Activated T-helper 1 cell treated with anti-CD3 and anti-CD28 coated beads, Interleukin-12 subunit alpha, Interleukin-12 subunit beta, Interleukin-2, Interleukin-4 antibody, amounts not matched to agents 30 ng/mL and 10 ng/mL and 1 ng/mL, durations not matched to agents 14 hours and 24 hours and 36 hours (primary cell): ENCODE data around the gene ATP6V1G1. TPM values are rescaled to one million over a fixed set of nuclear protein-coding genes. Genes with fewer than 3 reads are reported as not detected.
"Not testable (repeated sequence)": the region's sequence is repeated elsewhere in the genome, so short reads cannot be mapped to it uniquely, and the experiment has no call there.

Experiments used
- DNase-seq: peaks from one replicate; pipeline ENCODE4 v3.0.0; 2021; ENCODE audit warnings: low spot score
- H3K27ac Mint-ChIP-seq: one replicate; pipeline ENCODE4 v1.8.0; 2021; ENCODE audit warnings: mild to moderate bottlenecking, mixed read lengths
- H3K27me3 Mint-ChIP-seq: one replicate; pipeline ENCODE4 v1.8.0; 2022; ENCODE audit warnings: mild to moderate bottlenecking, moderate library complexity, mixed read lengths; ENCODE audit not compliant: insufficient read depth
- H3K36me3 Mint-ChIP-seq: one replicate; pipeline ENCODE4 v1.8.0; 2021; ENCODE audit warnings: low read depth, mixed read lengths
- H3K4me1 Mint-ChIP-seq: one replicate; pipeline ENCODE4 v1.8.0; 2021; ENCODE audit warnings: low read depth, mixed read lengths
- H3K4me3 Mint-ChIP-seq: one replicate; pipeline ENCODE4 v1.8.0; 2021; ENCODE audit warnings: mild to moderate bottlenecking, moderate library complexity, mixed read lengths
- H3K9me3 Mint-ChIP-seq: one replicate; pipeline ENCODE4 v1.8.0; 2021; ENCODE audit warnings: mixed read lengths
- intact Hi-C: fragments of 100-400 bp; cut with micrococcal nuclease; formaldehyde crosslinking; loops from one replicate; pipeline ENCODE4 v1.15.1; 2024
- total RNA-seq: library from RNA; stranded (reverse); gene quantifications from 2 replicates; pipeline ENCODE4 v1.2.3, GENCODE V29; 2022

Gene ATP6V1G1
- total RNA-seq, 1 donor from 2014 or later = 57.2 TPM

GRCh38 chr9:114559830-114560513, 27.6 kb upstream of the ATP6V1G1 start:
- no peak overlapping the region for H3K4me3 Mint-ChIP-seq
- no peaks in the 10 kb centered on the region for H3K9me3 Mint-ChIP-seq
- H3K27me3 Mint-ChIP-seq = peaks cover 9% of the 10 kb centered on the region
- H3K4me1 Mint-ChIP-seq = no peaks in the 10 kb centered on the region
- no peak overlapping the region for H3K27ac Mint-ChIP-seq
- DNase-seq = no peak
- no peaks in the 10 kb centered on the region for H3K36me3 Mint-ChIP-seq
- intact Hi-C loops = no loop called here

- intact Hi-C loops = no loop called here
- Mint-ChIP-seq H3K4me3 (no peak overlapping the region), H3K27me3 (peaks cover 12% of the 10 kb centered on the region), H3K27ac (no peak overlapping the region), H3K9me3 (no peaks in the 10 kb centered on the region), H3K4me1 (no peaks in the 10 kb centered on the region), H3K36me3 (no peaks in the 10 kb centered on the region)
- no peak for DNase-seq
These were observed 26.6 kb upstream of the ATP6V1G1 start for GRCh38 chr9:114560956-114561355.

- H3K27me3 Mint-ChIP-seq = peaks cover 14% of the 10 kb centered on the region
- no peaks in the 10 kb centered on the region for H3K9me3 Mint-ChIP-seq
- H3K4me1 Mint-ChIP-seq = no peaks in the 10 kb centered on the region
- no peaks in the 10 kb centered on the region for H3K36me3 Mint-ChIP-seq
- intact Hi-C loops = no loop called here
- H3K27ac Mint-ChIP-seq = no peak overlapping the region
- H3K4me3 Mint-ChIP-seq = no peak overlapping the region
- no peak for DNase-seq
These were observed 25.8 kb upstream of the ATP6V1G1 start for GRCh38 chr9:114561771-114562170.

- Mint-ChIP-seq H3K36me3 (no peaks in the 10 kb centered on the region), H3K27me3 (peaks cover 14% of the 10 kb centered on the region), H3K27ac (no peak overlapping the region), H3K4me1 (no peaks in the 10 kb centered on the region), H3K9me3 (no peaks in the 10 kb centered on the region), H3K4me3 (no peak overlapping the region)
- no peak for DNase-seq
- intact Hi-C loops = no loop called here
These were observed 22.4 kb upstream of the ATP6V1G1 start for GRCh38 chr9:114565204-114565603.

- no peak for DNase-seq
- Mint-ChIP-seq H3K27ac (no peak overlapping the region), H3K4me1 (no peaks in the 10 kb centered on the region), H3K27me3 (peaks cover 16% of the 10 kb centered on the region), H3K36me3 (no peaks in the 10 kb centered on the region), H3K9me3 (no peaks in the 10 kb centered on the region), H3K4me3 (no peak overlapping the region)
- intact Hi-C loops = no loop called here
These were observed 16.8 kb upstream of the ATP6V1G1 start for GRCh38 chr9:114570742-114571141.

- no peaks in the 10 kb centered on the region for H3K4me1 Mint-ChIP-seq
- H3K27me3 Mint-ChIP-seq = peaks cover 16% of the 10 kb centered on the region
- no peak for DNase-seq
- H3K27ac Mint-ChIP-seq = no peak overlapping the region
- H3K4me3 Mint-ChIP-seq = no peak overlapping the region
- no peaks in the 10 kb centered on the region for H3K9me3 Mint-ChIP-seq
- no peaks in the 10 kb centered on the region for H3K36me3 Mint-ChIP-seq
- intact Hi-C loops = no loop called here
These were observed 16.2 kb upstream of the ATP6V1G1 start for GRCh38 chr9:114571391-114571790.

- Mint-ChIP-seq H3K36me3 (no peaks in the 10 kb centered on the region), H3K27me3 (peaks cover 17% of the 10 kb centered on the region), H3K27ac (no peak overlapping the region), H3K4me1 (no peaks in the 10 kb centered on the region), H3K9me3 (no peaks in the 10 kb centered on the region), H3K4me3 (no peak overlapping the region)
- DNase-seq = no peak
- intact Hi-C loops = no loop called here
These were observed 15.4 kb upstream of the ATP6V1G1 start for GRCh38 chr9:114572199-114572598.

GRCh38 chr9:114574438-114574837, 13.1 kb upstream of the ATP6V1G1 start:
- no peak overlapping the region for H3K4me3 Mint-ChIP-seq
- H3K27me3 Mint-ChIP-seq = peaks cover 19% of the 10 kb centered on the region
- no peak overlapping the region for H3K27ac Mint-ChIP-seq
- no peaks in the 10 kb centered on the region for H3K36me3 Mint-ChIP-seq
- H3K4me1 Mint-ChIP-seq = no peaks in the 10 kb centered on the region
- H3K9me3 Mint-ChIP-seq = no peaks in the 10 kb centered on the region
- no peak for DNase-seq
- intact Hi-C loops = no loop called here

- H3K27ac Mint-ChIP-seq, H3K4me1 Mint-ChIP-seq, H3K36me3 Mint-ChIP-seq, DNase-seq, H3K4me3 Mint-ChIP-seq, intact Hi-C loops, H3K9me3 Mint-ChIP-seq: not testable (repeated sequence)
- peaks cover 16% of the 10 kb centered on the region for H3K27me3 Mint-ChIP-seq
These were observed 10.8 kb upstream of the ATP6V1G1 start for GRCh38 chr9:114576779-114577178.

- H3K4me3 Mint-ChIP-seq, H3K36me3 Mint-ChIP-seq, H3K9me3 Mint-ChIP-seq, DNase-seq, H3K27ac Mint-ChIP-seq, H3K4me1 Mint-ChIP-seq, intact Hi-C loops: not testable (repeated sequence)
- H3K27me3 Mint-ChIP-seq = peaks cover 12% of the 10 kb centered on the region
These were observed 9.4 kb upstream of the ATP6V1G1 start for GRCh38 chr9:114578134-114578533.

GRCh38 chr9:114580609-114581193, 6.9 kb upstream of the ATP6V1G1 start:
- DNase-seq = no peak
- no peaks in the 10 kb centered on the region for H3K36me3 Mint-ChIP-seq
- H3K27ac Mint-ChIP-seq = no peak overlapping the region
- H3K4me1 Mint-ChIP-seq = no peaks in the 10 kb centered on the region
- no peak overlapping the region for H3K4me3 Mint-ChIP-seq
- intact Hi-C loops = no loop called here
- H3K27me3 Mint-ChIP-seq = peaks cover 7% of the 10 kb centered on the region
- H3K9me3 Mint-ChIP-seq = no peaks in the 10 kb centered on the region

- Mint-ChIP-seq H3K9me3 (no peaks in the 10 kb centered on the region), H3K27ac (no peak overlapping the region), H3K36me3 (peaks cover 5% of the 10 kb centered on the region), H3K4me3 (no peak overlapping the region), H3K4me1 (peaks cover 16% of the 10 kb centered on the region), H3K27me3 (peaks cover 6% of the 10 kb centered on the region)
- DNase-seq = no peak
- intact Hi-C loops = no loop called here
These were observed 4.0 kb upstream of the ATP6V1G1 start for GRCh38 chr9:114583371-114584155.

- Mint-ChIP-seq H3K4me1 (peaks cover 53% of the 10 kb centered on the region), H3K36me3 (peaks cover 17% of the 10 kb centered on the region), H3K4me3 (peak overlapping the region; percentile 97), H3K27me3 (peaks cover 6% of the 10 kb centered on the region), H3K27ac (peak overlapping the region; percentile 97), H3K9me3 (no peaks in the 10 kb centered on the region)
- intact Hi-C loops = loop anchor here (5.0 kb wide), 3 partner anchors 109 to 1366 kb away; partner anchors contain the start of genes FKBP15 and SLC31A1
- DNase-seq = no peak
These were observed 641 bp downstream of the ATP6V1G1 start for GRCh38 chr9:114588210-114588609.
